Endodermal cell (in vitro differentiated cells): ENCODE results near the gene KCTD20. TPM values are rescaled to one million over a fixed set of nuclear protein-coding genes. Genes with fewer than 3 reads are reported as not detected.

Experiments used
- DNase-seq: peaks from one replicate; pipeline ENCODE4 v3.0.0-alpha.2; 2017
- H3K27ac ChIP-seq: 2 replicates; pipeline ENCODE4 v1.5.1; 2013; ENCODE audit warnings: mild to moderate bottlenecking, low read depth, low read length, moderate library complexity
- H3K27me3 ChIP-seq: 2 replicates; pipeline ENCODE4 v1.6.1; 2013; ENCODE audit warnings: mild to moderate bottlenecking, low read length, moderate library complexity; ENCODE audit not compliant: insufficient read depth, control insufficient read depth, poor library complexity, severe bottlenecking
- H3K36me3 ChIP-seq: 2 replicates; pipeline ENCODE4 v1.7.0; 2013; ENCODE audit warnings: mild to moderate bottlenecking, low read length, moderate library complexity; ENCODE audit not compliant: control insufficient read depth, insufficient read depth
- H3K4me1 ChIP-seq: one replicate; pipeline ENCODE4 v1.7.0; 2013; ENCODE audit warnings: low read length; ENCODE audit not compliant: control insufficient read depth, insufficient read depth
- H3K4me3 ChIP-seq: 2 replicates; pipeline ENCODE4 v1.5.1; 2013; ENCODE audit warnings: mild to moderate bottlenecking, low read length, moderate library complexity
- H3K9ac ChIP-seq: 2 replicates; pipeline ENCODE4 v1.6.1; 2013; ENCODE audit warnings: mild to moderate bottlenecking, low read length, moderate library complexity; ENCODE audit not compliant: poor library complexity, severe bottlenecking; ENCODE audit errors: extremely low read depth
- H3K9me3 ChIP-seq: 2 replicates; pipeline ENCODE4 v1.6.1; 2013; ENCODE audit warnings: mild to moderate bottlenecking, low read length, moderate library complexity; ENCODE audit not compliant: control insufficient read depth
- H3K27ac Mint-ChIP-seq: 2 replicates; pipeline ENCODE4 v1.8.0; 2020; ENCODE audit warnings: mixed read lengths
- H3K27me3 Mint-ChIP-seq: 2 replicates; pipeline ENCODE4 v1.8.0; 2021; ENCODE audit warnings: mild to moderate bottlenecking, mixed read lengths; ENCODE audit not compliant: insufficient read depth
- H3K36me3 Mint-ChIP-seq: 2 replicates; pipeline ENCODE4 v1.8.0; 2020; ENCODE audit warnings: low read depth, mixed read lengths
- H3K4me1 Mint-ChIP-seq: 2 replicates; pipeline ENCODE4 v1.8.0; 2020; ENCODE audit warnings: mixed read lengths
- H3K4me3 Mint-ChIP-seq: 2 replicates; pipeline ENCODE4 v1.8.0; 2020; ENCODE audit warnings: mild to moderate bottlenecking, moderate library complexity, mixed read lengths
- H3K9me3 Mint-ChIP-seq: 2 replicates; pipeline ENCODE4 v1.8.0; 2020; ENCODE audit warnings: mild to moderate bottlenecking, mixed read lengths
- CTCF ChIP-seq: fragments of 200-600 bp; sonication (generic); conservative IDR thresholded peaks from 2 replicates; pipeline ENCODE4 v1.5.0; 2021; ENCODE audit warnings: antibody characterized with exemption, mild to moderate bottlenecking
- WGBS, 2 experiments: methylation state at CpG; one replicate each; pipeline versions ENCODE4 v1.1.5 to v1.1.7; 2013; ENCODE audit warnings: missing lambda C conversion rate in 2 of 2, mixed read lengths in 1 of 2; ENCODE audit not compliant: insufficient coverage in 1 of 2, insufficient read length in 1 of 2; 5-methylcytosine and 5-hydroxymethylcytosine counted together
- total RNA-seq, 2 donors: library from RNA; stranded (reverse); fragmentation: NEBNext Ultra II Directional in 1 of 2; extraction: Animal tissue kit (Norgen Biotek cat#: 25700) in 1 of 2; gene quantifications; 2 replicates in 1 of 2; 3 replicates in 1 of 2; pipeline ENCODE4 v1.2.1, GENCODE V29; 2021

KCTD20 gene
- total RNA-seq, 2 donors from 2014 or later = 20.5 to 29.0 TPM

DNA sequence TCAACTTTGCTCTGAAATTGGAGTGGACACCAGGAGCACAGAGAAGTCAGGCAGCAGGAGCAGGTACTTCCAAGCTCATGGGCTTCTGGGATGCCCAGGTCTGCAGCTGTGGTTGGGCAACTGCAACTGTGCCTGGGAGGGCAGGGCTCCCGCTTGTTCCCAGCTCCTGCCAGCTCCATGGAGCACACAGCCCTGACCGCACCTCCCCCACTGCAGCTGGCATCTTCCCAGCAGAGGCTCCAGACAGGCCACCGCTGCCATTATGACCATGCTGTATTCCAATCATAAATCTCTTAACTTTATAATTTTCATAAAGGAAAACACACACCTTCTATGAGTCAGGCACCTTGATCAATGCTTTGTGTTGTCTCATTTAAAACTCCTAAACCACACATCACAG, 67.6 kb downstream of the KCTD20 start:
- Mint-ChIP-seq H3K27me3 (no peaks in the 10 kb centered on the region), H3K4me3 (no peak overlapping the region), H3K4me1 (peaks cover 3% of the 10 kb centered on the region), H3K27ac (no peak overlapping the region), H3K9me3 (peaks cover 23% of the 10 kb centered on the region), H3K36me3 (peaks cover 76% of the 10 kb centered on the region)
- DNase-seq = no peak
- no peak for TF ChIP-seq CTCF
- no peaks in the 10 kb centered on the region for H3K27me3 ChIP-seq
- H3K9me3 ChIP-seq = peaks cover 30% of the 10 kb centered on the region
- H3K36me3 ChIP-seq = peaks cover 71% of the 10 kb centered on the region
- no peak overlapping the region for H3K4me3 ChIP-seq
- 96 to 97% methylated on average over 3 of the region's 3 CpGs for WGBS, 2 experiments
- no peak overlapping the region for H3K9ac ChIP-seq
- H3K4me1 ChIP-seq = no peaks in the 10 kb centered on the region
- no peak overlapping the region for H3K27ac ChIP-seq

DNA sequence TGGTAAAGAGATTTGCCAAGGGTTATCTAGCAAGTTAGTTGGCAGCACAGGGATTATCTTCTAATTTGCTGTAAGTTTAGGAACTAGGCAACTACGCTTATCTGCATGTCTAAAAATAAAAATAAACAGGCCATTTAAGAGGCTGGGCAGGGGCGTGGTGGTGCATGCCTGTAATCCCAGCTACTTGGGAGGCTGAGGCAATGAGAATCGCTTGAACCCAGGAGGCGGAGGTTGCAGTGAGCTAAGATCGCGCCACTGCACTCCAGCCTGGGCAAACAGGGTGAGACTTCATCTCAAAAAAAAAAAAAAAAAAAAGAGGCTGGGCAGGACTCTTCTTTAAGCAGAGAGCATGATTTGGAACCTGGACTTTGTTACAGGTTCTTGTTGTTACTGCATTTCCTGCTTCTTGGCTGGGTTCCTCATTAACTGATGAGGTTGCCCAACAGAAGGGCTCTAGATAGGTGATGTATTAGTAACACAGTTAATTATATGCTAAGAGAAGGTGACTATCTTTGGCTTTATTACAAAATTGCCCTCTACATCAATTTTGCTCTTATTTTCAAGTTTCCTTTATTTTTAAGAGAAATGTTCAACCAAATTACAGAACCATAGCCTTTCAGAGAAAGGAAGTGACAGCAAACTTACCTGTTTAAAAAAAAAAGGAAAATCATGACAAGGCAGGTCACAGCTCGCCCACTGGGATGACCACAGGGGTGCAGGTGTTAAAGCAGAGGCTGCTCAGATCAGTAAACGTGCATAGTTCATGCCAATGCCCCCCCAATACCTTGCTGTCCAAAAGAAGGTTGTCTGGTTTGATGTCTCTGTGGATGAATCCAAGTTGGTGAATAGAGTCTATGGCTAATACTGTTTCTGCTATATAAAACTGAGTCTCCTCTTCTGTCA, 72.0 kb downstream of the KCTD20 start:
- 95% methylated on average over 6 to 8 of the region's 8 CpGs for WGBS, 2 experiments
- H3K9ac ChIP-seq = no peak overlapping the region
- H3K27me3 ChIP-seq = no peaks in the 10 kb centered on the region
- DNase-seq = no peak
- no peak for TF ChIP-seq CTCF
- peaks cover 3% of the 10 kb centered on the region for H3K4me1 Mint-ChIP-seq
- no peaks in the 10 kb centered on the region for H3K27me3 Mint-ChIP-seq
- H3K4me3 Mint-ChIP-seq = no peak overlapping the region
- H3K9me3 Mint-ChIP-seq = peaks cover 14% of the 10 kb centered on the region
- no peaks in the 10 kb centered on the region for H3K4me1 ChIP-seq
- H3K36me3 Mint-ChIP-seq = peaks cover 69% of the 10 kb centered on the region
- H3K36me3 ChIP-seq = peaks cover 82% of the 10 kb centered on the region
- H3K27ac Mint-ChIP-seq = no peak overlapping the region
- no peak overlapping the region for H3K4me3 ChIP-seq
- peaks cover 24% of the 10 kb centered on the region for H3K9me3 ChIP-seq
- H3K27ac ChIP-seq = no peak overlapping the region

DNA sequence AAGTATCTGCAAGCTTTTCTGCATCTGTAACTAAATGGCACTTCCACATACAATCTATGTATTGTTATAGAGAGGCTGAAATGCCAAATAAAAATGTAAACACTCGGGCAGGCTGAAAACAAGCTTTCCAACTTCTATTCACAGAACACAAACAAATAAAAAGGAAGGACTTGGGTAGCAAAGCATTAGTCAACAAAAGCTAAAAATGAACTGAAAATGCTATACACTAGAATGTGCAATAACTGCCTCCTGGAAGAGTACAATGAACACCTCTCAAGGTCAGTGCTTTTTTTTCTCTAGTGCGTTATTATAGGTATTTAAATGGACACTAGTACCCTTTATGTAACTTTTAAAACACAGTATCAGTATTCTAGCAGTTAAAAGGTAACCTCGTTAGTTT, 73.0 kb downstream of the KCTD20 start:
- H3K9ac ChIP-seq = no peak overlapping the region
- peaks cover 68% of the 10 kb centered on the region for H3K36me3 Mint-ChIP-seq
- H3K4me3 ChIP-seq = no peak overlapping the region
- H3K27me3 ChIP-seq = no peaks in the 10 kb centered on the region
- no peak overlapping the region for H3K27ac ChIP-seq
- no peaks in the 10 kb centered on the region for H3K27me3 Mint-ChIP-seq
- TF ChIP-seq CTCF = no peak
- no peaks in the 10 kb centered on the region for H3K4me1 ChIP-seq
- H3K36me3 ChIP-seq = peaks cover 82% of the 10 kb centered on the region
- H3K9me3 ChIP-seq = peaks cover 13% of the 10 kb centered on the region
- H3K4me3 Mint-ChIP-seq = no peak overlapping the region
- no peak overlapping the region for H3K27ac Mint-ChIP-seq
- H3K4me1 Mint-ChIP-seq = peaks cover 3% of the 10 kb centered on the region
- H3K9me3 Mint-ChIP-seq = peaks cover 4% of the 10 kb centered on the region
- DNase-seq = no peak
- 93% methylated on average over 3 of the region's 3 CpGs; no CpG with 5 or more reads in 1 of the 2 experiments for WGBS, 2 experiments
